Suprapubic skin (tissue), 3 donors: ENCODE data around the gene OR2A25.

Experiments
- CTCF ChIP-seq, 2 donors: fragments of 200-600 bp in 1 of 2; fragments of 450-650 bp in 1 of 2; sonication (generic) in 1 of 2; IDR thresholded peaks; one replicate each; pipeline ENCODE4 v1.5.1; 2016 to 2019; ENCODE audit warnings: antibody characterized with exemption in 2 of 2, mild to moderate bottlenecking in 1 of 2, moderate library complexity in 1 of 2
- POLR2A ChIP-seq, 2 donors: fragments of 450-650 bp; IDR thresholded peaks; one replicate each; pipeline ENCODE4 v1.6.1; 2017; ENCODE audit warnings: antibody characterized with exemption in 2 of 2, mild to moderate bottlenecking in 2 of 2, moderate library complexity in 2 of 2

GRCh38 chr7:144022169-144022568 lies 47.4 kb upstream of the OR2A25 start:
- TF ChIP-seq CTCF (IDR thresholded peaks at IDR 0.05) (no peak), POLR2A (IDR thresholded peaks at IDR 0.05) (no peak)
